Cardiac fibroblast (primary cell): ENCODE measurements around the gene PGM2.
A peak's percentile ranks its signal among the peaks of the same experiment; 100 is the strongest.

Source experiments
- DNase-seq, 2 donors: peaks; one replicate each; pipeline versions ENCODE4 v3.0.0 to v3.0.0-alpha.2; 2010; ENCODE audit warnings: low read depth in 2 of 2
- H3K4me3 ChIP-seq, 2 donors: replicated peaks in 1 of 2; 1 replicate in 1 of 2; 2 replicates in 1 of 2; pipeline ENCODE4 v1.5.1; 2011; ENCODE audit warnings: low read depth in 2 of 2, low read length in 2 of 2, mild to moderate bottlenecking in 2 of 2, moderate library complexity in 1 of 2
- CTCF ChIP-seq: IDR thresholded peaks from one replicate; pipeline ENCODE4 v1.5.1; 2011; ENCODE audit warnings: low read depth, mild to moderate bottlenecking, low read length, inconsistent platforms

Gene PGM2

GRCh38 chr4:37860266-37860665, 33.8 kb downstream of the PGM2 start:
- TF ChIP-seq CTCF: no peak
- DNase-seq: no peak
- no peak overlapping the region for H3K4me3 ChIP-seq

- no peak for DNase-seq
- no peak for TF ChIP-seq CTCF
- no peak overlapping the region for H3K4me3 ChIP-seq
Observed at GRCh38 chr4:37862961-37863360, 36.5 kb downstream of the PGM2 start.

- TF ChIP-seq CTCF: no peak
- no peak overlapping the region for H3K4me3 ChIP-seq
- no peak for DNase-seq
Observed at GRCh38 chr4:37864786-37865185, 38.3 kb downstream of the PGM2 start.

- TF ChIP-seq CTCF: no peak
- H3K4me3 ChIP-seq: no peak overlapping the region
- peak; percentile 10 to 69 for DNase-seq
Observed at GRCh38 chr4:37865450-37865849, 39.0 kb downstream of the PGM2 start.

- no peak overlapping the region for H3K4me3 ChIP-seq
- TF ChIP-seq CTCF: no peak
- no peak for DNase-seq
Observed at GRCh38 chr4:37867102-37867501, 40.6 kb downstream of the PGM2 start.

- DNase-seq: no peak
- H3K4me3 ChIP-seq: no peak overlapping the region
- TF ChIP-seq CTCF: no peak
Observed at GRCh38 chr4:37868238-37868637, 41.8 kb downstream of the PGM2 start.

GRCh38 chr4:37872310-37872988, 46.0 kb downstream of the PGM2 start:
- no peak for TF ChIP-seq CTCF
- DNase-seq: peak in 1 of 2 donors; percentile 37
- no peak overlapping the region for H3K4me3 ChIP-seq
